Neutrophil (primary cell): ENCODE results near the gene HACE1.
"Not testable (repeated sequence)": the region's sequence is repeated elsewhere in the genome, so short reads cannot be mapped to it uniquely, and the experiment has no call there.

Experiments
- H3K27ac ChIP-seq: fragments of 200-600 bp; sonication (generic); 2 replicates; pipeline ENCODE4 v1.5.1; 2016; ENCODE audit warnings: mild to moderate bottlenecking, moderate library complexity
- H3K27me3 ChIP-seq: fragments of 200-600 bp; sonication (generic); 2 replicates; pipeline ENCODE4 v1.6.0; 2016; ENCODE audit warnings: mild to moderate bottlenecking
- H3K36me3 ChIP-seq: fragments of 200-600 bp; sonication (generic); 2 replicates; pipeline ENCODE4 v1.5.1; 2017
- H3K4me1 ChIP-seq, 2 experiments: fragments of 200-600 bp in 1 of 2; sonication (generic) in 1 of 2; 1 replicate in 1 of 2; 2 replicates in 1 of 2; pipeline versions ENCODE4 v1.5.1 to v1.6.1; 2013 to 2016; ENCODE audit warnings: low read depth in 1 of 2, low read length in 1 of 2, mild to moderate bottlenecking in 1 of 2, moderate library complexity in 1 of 2; ENCODE audit not compliant: control insufficient read depth in 1 of 2, insufficient read depth in 1 of 2
- H3K4me3 ChIP-seq, 2 experiments: fragments of 200-600 bp in 1 of 2; sonication (generic) in 1 of 2; 1 replicate in 1 of 2; 2 replicates in 1 of 2; pipeline ENCODE4 v1.5.1; 2013 to 2016; ENCODE audit warnings: low read depth in 1 of 2, low read length in 1 of 2, mild to moderate bottlenecking in 1 of 2, moderate library complexity in 1 of 2
- H3K9me3 ChIP-seq: fragments of 200-600 bp; sonication (generic); 2 replicates; pipeline ENCODE4 v1.5.1; 2016
- TF ChIP-seq, protein P1 (sequence below): fragments of 200-600 bp; sonication (generic); IDR thresholded peaks from 2 replicates; pipeline ENCODE4 v1.5.1; 2016; ENCODE audit warnings: antibody characterized with exemption

Gene HACE1

DNA sequence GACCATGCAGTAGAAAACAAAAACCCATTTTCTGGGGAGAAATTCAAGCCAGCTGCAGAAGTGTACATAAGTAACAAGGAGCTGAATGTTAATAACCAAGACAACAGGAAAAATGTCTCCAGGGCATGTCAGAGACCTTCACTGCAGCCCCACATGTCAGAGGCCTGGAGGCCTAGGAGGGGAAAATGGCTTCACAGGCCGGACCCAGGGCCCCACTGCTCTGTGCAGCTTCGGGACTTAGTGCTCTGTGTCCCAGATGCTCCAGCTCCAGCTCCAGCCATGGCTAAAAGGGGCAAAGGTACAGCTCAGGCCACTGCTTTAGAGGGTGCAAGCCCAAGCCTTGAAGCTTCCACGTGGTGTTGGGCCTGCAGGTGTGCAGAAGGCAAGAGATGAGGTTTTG lies 43.6 kb downstream of the HACE1 start:
- Histone ChIP-seq H3K27ac (no peak overlapping the region), H3K36me3 (no peaks in the 10 kb centered on the region)
- TF ChIP-seq, protein P1, sequence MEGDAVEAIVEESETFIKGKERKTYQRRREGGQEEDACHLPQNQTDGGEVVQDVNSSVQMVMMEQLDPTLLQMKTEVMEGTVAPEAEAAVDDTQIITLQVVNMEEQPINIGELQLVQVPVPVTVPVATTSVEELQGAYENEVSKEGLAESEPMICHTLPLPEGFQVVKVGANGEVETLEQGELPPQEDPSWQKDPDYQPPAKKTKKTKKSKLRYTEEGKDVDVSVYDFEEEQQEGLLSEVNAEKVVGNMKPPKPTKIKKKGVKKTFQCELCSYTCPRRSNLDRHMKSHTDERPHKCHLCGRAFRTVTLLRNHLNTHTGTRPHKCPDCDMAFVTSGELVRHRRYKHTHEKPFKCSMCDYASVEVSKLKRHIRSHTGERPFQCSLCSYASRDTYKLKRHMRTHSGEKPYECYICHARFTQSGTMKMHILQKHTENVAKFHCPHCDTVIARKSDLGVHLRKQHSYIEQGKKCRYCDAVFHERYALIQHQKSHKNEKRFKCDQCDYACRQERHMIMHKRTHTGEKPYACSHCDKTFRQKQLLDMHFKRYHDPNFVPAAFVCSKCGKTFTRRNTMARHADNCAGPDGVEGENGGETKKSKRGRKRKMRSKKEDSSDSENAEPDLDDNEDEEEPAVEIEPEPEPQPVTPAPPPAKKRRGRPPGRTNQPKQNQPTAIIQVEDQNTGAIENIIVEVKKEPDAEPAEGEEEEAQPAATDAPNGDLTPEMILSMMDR: no peak

DNA sequence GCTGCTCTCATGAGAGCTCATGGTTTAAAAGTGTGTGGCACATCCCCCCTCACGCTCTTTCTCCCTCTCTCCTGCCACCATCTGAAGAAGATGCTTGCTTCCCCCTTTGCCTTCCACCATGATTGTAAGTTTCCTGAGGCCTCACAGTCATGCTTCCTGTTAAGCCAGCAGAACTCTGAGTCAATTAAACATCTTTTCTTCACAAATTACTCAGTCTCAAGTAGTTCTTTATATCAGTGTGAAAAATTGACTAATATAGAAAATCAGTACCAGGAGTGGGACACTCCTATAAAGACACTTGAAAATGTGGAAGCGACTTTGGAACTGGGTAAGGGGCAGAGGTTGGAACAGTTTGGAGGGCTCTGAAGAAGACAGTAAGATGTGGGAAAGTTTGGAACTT lies 45.0 kb downstream of the HACE1 start:
- H3K4me3 ChIP-seq: no peak overlapping the region
- H3K4me1 ChIP-seq: no peaks in the 10 kb centered on the region
- H3K9me3 ChIP-seq: no peaks in the 10 kb centered on the region
- no peaks in the 10 kb centered on the region for H3K36me3 ChIP-seq
- TF ChIP-seq, protein P1: no peak
- no peak overlapping the region for H3K27ac ChIP-seq
- H3K27me3 ChIP-seq: no peaks in the 10 kb centered on the region

More for the DNA sequence above, 43.6 kb downstream of the HACE1 start:
- Histone ChIP-seq H3K27me3 (no peaks in the 10 kb centered on the region), H3K9me3 (no peaks in the 10 kb centered on the region), H3K4me1 (no peaks in the 10 kb centered on the region), H3K4me3 (no peak overlapping the region)

DNA sequence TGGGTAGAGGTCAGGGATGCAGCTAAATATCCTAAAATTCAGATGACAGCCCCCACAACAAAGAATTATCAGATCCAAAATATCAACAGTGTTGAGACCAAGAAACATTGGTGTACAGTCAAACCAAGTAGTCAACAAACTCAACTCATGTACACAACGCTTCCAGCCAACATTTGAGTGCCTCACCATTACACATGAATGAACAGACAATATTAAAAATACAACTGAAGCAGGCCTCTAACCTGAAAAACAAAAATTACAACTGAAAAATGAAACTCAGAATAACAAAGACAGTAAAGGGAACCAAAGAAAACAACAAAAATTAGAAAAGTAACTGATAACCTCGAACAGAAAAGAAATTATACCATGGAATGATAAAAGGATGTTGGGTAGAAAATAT lies 46.2 kb downstream of the HACE1 start:
- TF ChIP-seq, protein P1: no peak

DNA sequence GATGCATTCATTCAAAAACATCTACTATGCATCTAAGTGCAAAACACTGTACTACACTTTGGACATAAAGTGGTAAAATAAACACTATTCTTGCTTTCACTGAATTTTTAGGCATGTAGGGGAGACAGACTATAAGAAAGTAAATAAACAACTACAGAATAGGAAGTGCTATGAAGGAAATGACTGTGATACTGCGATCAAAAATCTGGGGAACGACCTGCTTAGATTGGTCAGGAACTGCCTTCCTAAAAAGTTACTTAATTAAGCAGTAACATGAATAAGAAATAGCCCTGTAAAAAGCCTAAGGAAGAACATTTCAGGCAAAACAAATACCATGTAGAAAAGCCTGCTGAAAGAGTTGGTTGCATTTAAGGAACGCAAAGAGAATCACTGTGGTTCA lies 50.6 kb downstream of the HACE1 start:
- H3K9me3 ChIP-seq: no peaks in the 10 kb centered on the region
- H3K27ac ChIP-seq: no peak overlapping the region
- no peaks in the 10 kb centered on the region for H3K4me1 ChIP-seq
- TF ChIP-seq, protein P1: no peak
- H3K4me3 ChIP-seq: no peak overlapping the region
- no peaks in the 10 kb centered on the region for H3K36me3 ChIP-seq
- no peaks in the 10 kb centered on the region for H3K27me3 ChIP-seq

More for the DNA sequence above, 46.2 kb downstream of the HACE1 start:
- Histone ChIP-seq H3K36me3 (no peaks in the 10 kb centered on the region), H3K4me1 (no peaks in the 10 kb centered on the region), H3K9me3 (no peaks in the 10 kb centered on the region), H3K27ac (no peak overlapping the region), H3K4me3 (no peak overlapping the region), H3K27me3 (no peaks in the 10 kb centered on the region)

DNA sequence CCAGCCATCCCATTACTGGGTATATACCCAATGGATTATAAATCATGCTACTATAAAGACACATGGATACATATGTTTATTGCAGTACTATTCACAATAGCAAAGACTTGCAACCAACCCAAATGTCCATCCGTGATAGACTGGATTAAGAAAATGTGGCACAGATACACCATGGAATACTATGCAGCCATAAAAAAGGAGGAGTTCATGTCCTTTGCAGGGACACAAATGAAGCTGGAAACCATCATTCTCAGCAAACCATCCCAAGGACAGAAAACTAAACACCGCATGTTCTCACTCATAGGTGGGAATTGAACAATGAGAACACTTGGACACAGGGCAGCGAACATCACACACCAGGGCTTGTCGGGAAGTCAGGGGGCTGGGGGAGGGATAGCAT lies 54.4 kb downstream of the HACE1 start:
- not testable (repeated sequence) for H3K27ac ChIP-seq, H3K4me3 ChIP-seq, H3K4me1 ChIP-seq, H3K36me3 ChIP-seq, H3K27me3 ChIP-seq, H3K9me3 ChIP-seq

DNA sequence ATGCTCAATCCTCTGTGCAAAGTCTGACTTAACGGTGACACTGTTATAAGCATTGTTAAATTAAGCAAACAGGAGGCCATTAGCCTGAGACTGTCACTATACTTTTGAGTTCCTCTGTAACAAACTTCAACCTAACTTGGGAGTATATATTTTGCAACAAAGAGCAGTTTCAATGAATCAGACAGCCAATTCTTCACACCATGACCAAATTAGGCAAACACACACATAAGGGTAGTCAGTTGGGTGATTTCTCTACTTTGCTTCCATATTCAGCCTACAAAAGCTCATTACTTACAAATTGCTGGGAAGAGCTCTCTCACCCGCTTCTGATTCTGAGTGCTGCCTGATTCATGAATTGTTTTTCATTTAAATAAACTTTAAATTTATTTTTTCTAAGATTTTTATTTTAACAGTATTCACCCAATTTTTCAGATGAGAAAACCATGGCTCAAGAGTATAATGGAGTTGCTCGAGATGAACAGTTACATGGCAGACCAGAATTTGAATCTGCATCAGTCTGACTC lies 60.5 kb downstream of the HACE1 start:
- TF ChIP-seq, protein P1: no peak
- Histone ChIP-seq H3K4me3 (no peak overlapping the region), H3K27me3 (no peaks in the 10 kb centered on the region), H3K27ac (no peak overlapping the region), H3K4me1 (no peaks in the 10 kb centered on the region), H3K36me3 (no peaks in the 10 kb centered on the region), H3K9me3 (no peaks in the 10 kb centered on the region)
